ENCODE data around the gene INS.
"Not testable (repeated sequence)": the region's sequence is repeated elsewhere in the genome, so short reads cannot be mapped to it uniquely, and the experiment has no call there.

The INS gene

GRCh38 chr11:2179516-2179915, 18.5 kb upstream of the INS start:
- Histone ChIP-seq H3K36me3 (ENCODE audit: control insufficient read depth, low read length) (no peaks in the 10 kb centered on the region), H3K9me2 (replicated peaks; ENCODE audit: control insufficient read depth, low read length) (no peaks in the 10 kb centered on the region), H3K79me2 (ENCODE audit: control insufficient read depth, low read length) (no peaks in the 10 kb centered on the region), H3K4me3 (ENCODE audit: low read length) (no peak overlapping the region), H3K27me3 (ENCODE audit: control insufficient read depth, low read length) (no peaks in the 10 kb centered on the region), H3F3A (ENCODE audit: control insufficient read depth, insufficient read depth) (no peaks in the 10 kb centered on the region), H3K27ac (ENCODE audit: low read depth, low read length) (no peak overlapping the region), H3K4me2 (ENCODE audit: low read length) (no peak overlapping the region), H3K9me3 (ENCODE audit: control insufficient read depth, insufficient read depth, low read length) (no peaks in the 10 kb centered on the region), H4K20me1 (ENCODE audit: control insufficient read depth, insufficient read depth, low read depth, low read length) (no peaks in the 10 kb centered on the region), H3K4me1 (ENCODE audit: control insufficient read depth, low read length) (no peaks in the 10 kb centered on the region)
- no peak for TF ChIP-seq CTCF (IDR thresholded peaks at IDR 0.05; ENCODE audit: low read depth, low read length, poor library complexity, severe bottlenecking)
- no peak for TF ChIP-seq EZH2phosphoT487 (IDR thresholded peaks at IDR 0.05; ENCODE audit: borderline replicate concordance, low read length)

- no peak overlapping the region for H3K4me2 ChIP-seq (ENCODE audit: low read length)
- H3K27me3 ChIP-seq (ENCODE audit: control insufficient read depth, low read length): no peaks in the 10 kb centered on the region
- no peaks in the 10 kb centered on the region for H3K36me3 ChIP-seq (ENCODE audit: control insufficient read depth, low read length)
Observed at GRCh38 chr11:2178906-2179494, 18.0 kb upstream of the INS start.

GRCh38 chr11:2178055-2178773, 17.2 kb upstream of the INS start:
- H4K20me1 ChIP-seq (ENCODE audit: control insufficient read depth, insufficient read depth, low read depth, low read length); H3K9me2 ChIP-seq (replicated peaks; ENCODE audit: control insufficient read depth, low read length); H3K4me1 ChIP-seq (ENCODE audit: control insufficient read depth, low read length); H3K36me3 ChIP-seq (ENCODE audit: control insufficient read depth, low read length); H3F3A ChIP-seq (ENCODE audit: control insufficient read depth, insufficient read depth); H3K79me2 ChIP-seq (ENCODE audit: control insufficient read depth, low read length); H3K4me3 ChIP-seq (ENCODE audit: low read length); H3K4me2 ChIP-seq (ENCODE audit: low read length); H3K27ac ChIP-seq (ENCODE audit: low read depth, low read length); H3K27me3 ChIP-seq (ENCODE audit: control insufficient read depth, low read length); H3K9me3 ChIP-seq (ENCODE audit: control insufficient read depth, insufficient read depth, low read length): not testable (repeated sequence)

More at GRCh38 chr11:2178906-2179494, 18.0 kb upstream of the INS start:
- H3K4me1 ChIP-seq (ENCODE audit: control insufficient read depth, low read length): no peaks in the 10 kb centered on the region
- no peak overlapping the region for H3K4me3 ChIP-seq (ENCODE audit: low read length)
- no peak for TF ChIP-seq CTCF (IDR thresholded peaks at IDR 0.05; ENCODE audit: low read depth, low read length, poor library complexity, severe bottlenecking)
- TF ChIP-seq EZH2phosphoT487 (IDR thresholded peaks at IDR 0.05; ENCODE audit: borderline replicate concordance, low read length): no peak
- no peaks in the 10 kb centered on the region for H3K79me2 ChIP-seq (ENCODE audit: control insufficient read depth, low read length)
- no peaks in the 10 kb centered on the region for H3F3A ChIP-seq (ENCODE audit: control insufficient read depth, insufficient read depth)
- H4K20me1 ChIP-seq (ENCODE audit: control insufficient read depth, insufficient read depth, low read depth, low read length): no peaks in the 10 kb centered on the region
- H3K9me2 ChIP-seq (replicated peaks; ENCODE audit: control insufficient read depth, low read length): no peaks in the 10 kb centered on the region
- H3K9me3 ChIP-seq (ENCODE audit: control insufficient read depth, insufficient read depth, low read length): no peaks in the 10 kb centered on the region
- H3K27ac ChIP-seq (ENCODE audit: low read depth, low read length): no peak overlapping the region

GRCh38 chr11:2177076-2177475, 16.1 kb upstream of the INS start:
- Histone ChIP-seq H3K27me3 (ENCODE audit: control insufficient read depth, low read length) (no peaks in the 10 kb centered on the region), H3K27ac (ENCODE audit: low read depth, low read length) (no peak overlapping the region), H3K4me1 (ENCODE audit: control insufficient read depth, low read length) (no peaks in the 10 kb centered on the region), H3K36me3 (ENCODE audit: control insufficient read depth, low read length) (no peaks in the 10 kb centered on the region), H4K20me1 (ENCODE audit: control insufficient read depth, insufficient read depth, low read depth, low read length) (no peaks in the 10 kb centered on the region), H3F3A (ENCODE audit: control insufficient read depth, insufficient read depth) (no peaks in the 10 kb centered on the region), H3K9me3 (ENCODE audit: control insufficient read depth, insufficient read depth, low read length) (no peaks in the 10 kb centered on the region), H3K79me2 (ENCODE audit: control insufficient read depth, low read length) (no peaks in the 10 kb centered on the region), H3K4me3 (ENCODE audit: low read length) (no peak overlapping the region), H3K9me2 (replicated peaks; ENCODE audit: control insufficient read depth, low read length) (no peaks in the 10 kb centered on the region), H3K4me2 (ENCODE audit: low read length) (no peak overlapping the region)
- TF ChIP-seq EZH2phosphoT487 (IDR thresholded peaks at IDR 0.05; ENCODE audit: borderline replicate concordance, low read length) (no peak), CTCF (IDR thresholded peaks at IDR 0.05; ENCODE audit: low read depth, low read length, poor library complexity, severe bottlenecking) (no peak)
